Activated CD4-positive, alpha-beta T cell treated with anti-CD3 and anti-CD28 coated beads, Interleukin-2, amount 50 U/mL, for 4 hours (primary cell): ENCODE results near the gene RASL10B.
A peak's percentile ranks its signal among the peaks of the same experiment; 100 is the strongest.
"Not testable (repeated sequence)": the region's sequence is repeated elsewhere in the genome, so short reads cannot be mapped to it uniquely, and the experiment has no call there.

Experiments used
- DNase-seq, 2 experiments: peaks; one replicate each; pipeline ENCODE4 v3.0.0-alpha.2; 2020

The RASL10B gene

GRCh38 chr17:35743626-35744328, 12.3 kb downstream of the RASL10B start:
- no peak for DNase-seq

- no peak for DNase-seq
These were observed 13.4 kb downstream of the RASL10B start for GRCh38 chr17:35744830-35745229.

- DNase-seq = no peak
These were observed 13.8 kb downstream of the RASL10B start for GRCh38 chr17:35745246-35745645.

- no peak for DNase-seq
These were observed 14.4 kb downstream of the RASL10B start for GRCh38 chr17:35745749-35746320.

- peak; percentile 73 to 81 for DNase-seq
These were observed 16.1 kb downstream of the RASL10B start for GRCh38 chr17:35747540-35748017.

- no peak for DNase-seq
These were observed 17.0 kb downstream of the RASL10B start for GRCh38 chr17:35748341-35748841.

- DNase-seq = no peak
These were observed 17.5 kb downstream of the RASL10B start for GRCh38 chr17:35748979-35749378.

GRCh38 chr17:35749560-35750412, 18.3 kb downstream of the RASL10B start:
- no peak for DNase-seq

GRCh38 chr17:35750526-35751395, 19.3 kb downstream of the RASL10B start:
- no peak for DNase-seq

GRCh38 chr17:35751541-35751940, 20.1 kb downstream of the RASL10B start:
- not testable (repeated sequence) for DNase-seq

GRCh38 chr17:35752471-35752870, 21.0 kb downstream of the RASL10B start:
- DNase-seq = no peak

- no peak for DNase-seq
These were observed 21.7 kb downstream of the RASL10B start, which contains the start of gene GAS2L2 for GRCh38 chr17:35752945-35753764. TSS of gene GAS2L2 (minus strand) at chr17:35753239. CDS start at chr17:35752850, 389 bp downstream.

- DNase-seq = no peak
These were observed 25.8 kb downstream of the RASL10B start for GRCh38 chr17:35757243-35757642.

- no peak for DNase-seq
These were observed 29.1 kb downstream of the RASL10B start, which contains the start of gene C17orf50 for GRCh38 chr17:35760587-35760986. TSS of gene C17orf50 (plus strand) at chr17:35760887. CDS start at chr17:35760942, 55 bp downstream.

- no peak for DNase-seq
These were observed 30.2 kb downstream of the RASL10B start for GRCh38 chr17:35761601-35762000.

GRCh38 chr17:35763767-35764122, 32.3 kb downstream of the RASL10B start:
- no peak for DNase-seq

GRCh38 chr17:35764123-35764991, 32.9 kb downstream of the RASL10B start:
- DNase-seq = peak; percentile 76 to 78

- DNase-seq = no peak
These were observed 33.8 kb downstream of the RASL10B start for GRCh38 chr17:35765086-35765710.

- no peak for DNase-seq
These were observed 34.5 kb downstream of the RASL10B start for GRCh38 chr17:35765756-35766488.
